GM23338 (cell line): Measurements from ENCODE around the gene C22orf15. TPM values are rescaled to one million over a fixed set of nuclear protein-coding genes. Genes with fewer than 3 reads are reported as not detected.
A peak's percentile ranks its signal among the peaks of the same experiment; 100 is the strongest.

Experiments
- ATAC-seq: fragments of 200-7000 bp; cut with Tn5 transposase; 3 replicates; pipeline ENCODE4 v1.9.1; 2020
- DNase-seq: peaks from one replicate; pipeline ENCODE4 v3.0.0-alpha.2; 2015; ENCODE audit warnings: low spot score
- H2AFZ ChIP-seq: fragments of 200-600 bp; sonication (generic); 2 replicates; pipeline ENCODE4 v1.8.0; 2016; ENCODE audit warnings: antibody characterized with exemption, mild to moderate bottlenecking, moderate library complexity
- H3F3A ChIP-seq: fragments of 200-600 bp; sonication (generic); replicated peaks from 2 replicates; pipeline ENCODE4 v1.8.0; 2017; ENCODE audit warnings: antibody characterized with exemption, mixed run types, low read depth
- H3K27ac ChIP-seq: fragments of 200-600 bp; sonication (generic); 2 replicates; pipeline ENCODE4 v1.6.1; 2016; ENCODE audit warnings: low read depth
- H3K27me3 ChIP-seq: fragments of 200-600 bp; sonication (generic); 2 replicates; pipeline ENCODE4 v1.8.0; 2016; ENCODE audit warnings: mild to moderate bottlenecking, mixed run types, moderate library complexity; ENCODE audit not compliant: insufficient read depth
- H3K36me3 ChIP-seq: fragments of 200-600 bp; sonication (generic); 2 replicates; pipeline ENCODE4 v1.8.0; 2016; ENCODE audit warnings: mild to moderate bottlenecking; ENCODE audit not compliant: insufficient read depth
- H3K4me1 ChIP-seq: fragments of 200-600 bp; sonication (generic); 2 replicates; pipeline ENCODE4 v1.8.0; 2016; ENCODE audit warnings: mild to moderate bottlenecking, moderate library complexity; ENCODE audit not compliant: insufficient read depth
- H3K4me2 ChIP-seq: fragments of 200-600 bp; sonication (generic); 2 replicates; pipeline ENCODE4 v1.7.1; 2017; ENCODE audit warnings: mixed run types
- H3K4me3 ChIP-seq: fragments of 200-600 bp; sonication (generic); 2 replicates; pipeline ENCODE4 v1.6.1; 2016; ENCODE audit warnings: mixed run types
- H3K79me2 ChIP-seq: fragments of 200-600 bp; sonication (generic); replicated peaks from 2 replicates; pipeline ENCODE4 v1.8.0; 2017; ENCODE audit warnings: mild to moderate bottlenecking; ENCODE audit not compliant: insufficient read depth
- H3K9me2 ChIP-seq: fragments of 200-600 bp; sonication (generic); 2 replicates; pipeline ENCODE4 v1.8.0; 2017; ENCODE audit not compliant: insufficient read depth
- H4K20me1 ChIP-seq: fragments of 200-600 bp; sonication (generic); replicated peaks from 2 replicates; pipeline ENCODE4 v1.8.0; 2017; ENCODE audit warnings: mild to moderate bottlenecking; ENCODE audit not compliant: insufficient read depth
- H3K27ac Mint-ChIP-seq: 2 replicates; pipeline ENCODE4 v1.8.0; 2020; ENCODE audit warnings: inconsistent platforms, mild to moderate bottlenecking, moderate library complexity, mixed read lengths
- H3K27me3 Mint-ChIP-seq: 3 replicates; pipeline ENCODE4 v1.8.0; 2022; ENCODE audit warnings: low read depth, mild to moderate bottlenecking, moderate library complexity, mixed read lengths, inconsistent platforms; ENCODE audit not compliant: insufficient read depth, poor library complexity
- H3K36me3 Mint-ChIP-seq: 3 replicates; pipeline ENCODE4 v1.8.0; 2021; ENCODE audit warnings: low read depth, mild to moderate bottlenecking, inconsistent platforms, moderate library complexity, mixed read lengths
- H3K4me1 Mint-ChIP-seq: 3 replicates; pipeline ENCODE4 v1.8.0; 2020; ENCODE audit warnings: mild to moderate bottlenecking, inconsistent platforms, mixed read lengths
- H3K4me3 Mint-ChIP-seq: 3 replicates; pipeline ENCODE4 v1.8.0; 2021; ENCODE audit warnings: moderate library complexity, mild to moderate bottlenecking, inconsistent platforms, mixed read lengths
- H3K9me3 Mint-ChIP-seq: 3 replicates; pipeline ENCODE4 v1.8.0; 2020; ENCODE audit warnings: moderate library complexity, mild to moderate bottlenecking, inconsistent platforms, mixed read lengths
- ETS1 ChIP-seq: IDR thresholded peaks from 2 replicates; pipeline ENCODE4 v1.6.1; 2016; ENCODE audit warnings: antibody characterized with exemption
- EZH2phosphoT487 ChIP-seq: fragments of 200-600 bp; sonication (generic); IDR thresholded peaks from one replicate; pipeline ENCODE4 v1.8.1; 2018; ENCODE audit warnings: antibody characterized with exemption; ENCODE audit not compliant: unreplicated experiment
- NANOG ChIP-seq: IDR thresholded peaks from 2 replicates; pipeline ENCODE4 v1.6.1; 2016; ENCODE audit warnings: antibody characterized with exemption, borderline replicate concordance
- POLR2AphosphoS5 ChIP-seq: IDR thresholded peaks from 2 replicates; pipeline ENCODE4 v1.6.1; 2016; ENCODE audit warnings: antibody characterized with exemption, low read depth
- ZNF114 ChIP-seq: fragments of 250-450 bp; sonication (Bioruptor Pico); IDR thresholded peaks from 2 replicates; pipeline ENCODE4 v1.5.0; 2020; ENCODE audit warnings: mild to moderate bottlenecking, moderate library complexity
- ZNF331 ChIP-seq: fragments of 250-450 bp; sonication (Bioruptor Pico); IDR thresholded peaks from 2 replicates; pipeline ENCODE4 v1.5.0; 2020; ENCODE audit warnings: low read depth, mild to moderate bottlenecking, moderate library complexity
- long read RNA-seq: library from polyadenylated mRNA; unstranded; transcript quantifications from one replicate; pipeline ENCODE4 v2.0.0, GENCODE V29; 2020; ENCODE audit not compliant: unreplicated experiment
- polyA plus RNA-seq: library from polyadenylated mRNA; unstranded; fragments of >200 nt; fragmentation: Nextera tagmentation; extraction: Ambion mirVana; gene quantifications from 2 replicates; pipeline ENCODE4 v1.2.1, GENCODE V29; 2016
- total RNA-seq: library from RNA; depleted of rRNA; stranded (reverse); fragments of >200 nt; shearing (Covaris generic); gene quantifications from 2 replicates; pipeline ENCODE4 v1.2.3, GENCODE V29; 2014; rRNA removed

The C22orf15 gene, protein sequence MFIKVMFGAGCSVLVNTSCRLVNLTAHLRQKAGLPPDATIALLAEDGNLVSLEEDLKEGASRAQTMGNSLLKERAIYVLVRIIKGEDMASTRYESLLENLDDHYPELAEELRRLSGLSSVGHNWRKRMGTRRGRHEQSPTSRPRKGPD
- 3.6 and 5.7 TPM in 2 replicates for total RNA-seq
- polyA plus RNA-seq = 9.3 and 10.1 TPM in 2 replicates
- long read RNA-seq, partial matches to known transcripts = 0 of 2 reads
- long read RNA-seq, other reads (novel, unspliced or antisense) = 1 of 2 reads

- H3K4me1 ChIP-seq = peaks cover 25% of the 10 kb centered on the region
- DNase-seq (peak; percentile 91), ATAC-seq (peak; percentile 45)
- H3K4me2 ChIP-seq = peak within 1 kb of the TSS; percentile 89
- H3K36me3 ChIP-seq = no peaks in the 10 kb centered on the region; the same call in 1 of the 2 replicates
- peak within 1 kb of the TSS; percentile 55; the same call in 1 of the 2 replicates for H3K27ac ChIP-seq
- H3K4me3 Mint-ChIP-seq = peak within 1 kb of the TSS; percentile 59
- H3F3A ChIP-seq = 0 out of 2 replicates have a peak, but pooled peaks cover 3% of the 10 kb centered on the region
- H3K9me2 ChIP-seq = no peaks in the 10 kb centered on the region
- TF ChIP-seq ZNF114 (CRISPR knock-in tag) (no peak), ETS1 (peak; percentile 20; the same call in 1 of the 2 replicates), NANOG (no peak), POLR2AphosphoS5 (peak; percentile 44)
- H2AFZ ChIP-seq = no peak within 1 kb of the TSS
- H3K4me1 Mint-ChIP-seq = peaks cover 36% of the 10 kb centered on the region
- peaks cover 14% of the 10 kb centered on the region for H3K27me3 Mint-ChIP-seq
- H3K36me3 Mint-ChIP-seq = peaks cover 14% of the 10 kb centered on the region
- no peaks in the 10 kb centered on the region for H3K27me3 ChIP-seq
- peak within 1 kb of the TSS; percentile 44; the same call in 1 of the 2 replicates for H3K27ac Mint-ChIP-seq
- H3K4me3 ChIP-seq = peak within 1 kb of the TSS; percentile 56
- no peaks in the 10 kb centered on the region for H4K20me1 ChIP-seq
- no peaks in the 10 kb centered on the region for H3K79me2 ChIP-seq
- H3K9me3 Mint-ChIP-seq = no peaks in the 10 kb centered on the region
These were observed at the start of gene C22orf15 for GRCh38 chr22:23762842-23763578. Gene C22orf15 (plus strand): TSS chr22:23762990. CDS start chr22:23763307, 317 bp downstream.

DNA sequence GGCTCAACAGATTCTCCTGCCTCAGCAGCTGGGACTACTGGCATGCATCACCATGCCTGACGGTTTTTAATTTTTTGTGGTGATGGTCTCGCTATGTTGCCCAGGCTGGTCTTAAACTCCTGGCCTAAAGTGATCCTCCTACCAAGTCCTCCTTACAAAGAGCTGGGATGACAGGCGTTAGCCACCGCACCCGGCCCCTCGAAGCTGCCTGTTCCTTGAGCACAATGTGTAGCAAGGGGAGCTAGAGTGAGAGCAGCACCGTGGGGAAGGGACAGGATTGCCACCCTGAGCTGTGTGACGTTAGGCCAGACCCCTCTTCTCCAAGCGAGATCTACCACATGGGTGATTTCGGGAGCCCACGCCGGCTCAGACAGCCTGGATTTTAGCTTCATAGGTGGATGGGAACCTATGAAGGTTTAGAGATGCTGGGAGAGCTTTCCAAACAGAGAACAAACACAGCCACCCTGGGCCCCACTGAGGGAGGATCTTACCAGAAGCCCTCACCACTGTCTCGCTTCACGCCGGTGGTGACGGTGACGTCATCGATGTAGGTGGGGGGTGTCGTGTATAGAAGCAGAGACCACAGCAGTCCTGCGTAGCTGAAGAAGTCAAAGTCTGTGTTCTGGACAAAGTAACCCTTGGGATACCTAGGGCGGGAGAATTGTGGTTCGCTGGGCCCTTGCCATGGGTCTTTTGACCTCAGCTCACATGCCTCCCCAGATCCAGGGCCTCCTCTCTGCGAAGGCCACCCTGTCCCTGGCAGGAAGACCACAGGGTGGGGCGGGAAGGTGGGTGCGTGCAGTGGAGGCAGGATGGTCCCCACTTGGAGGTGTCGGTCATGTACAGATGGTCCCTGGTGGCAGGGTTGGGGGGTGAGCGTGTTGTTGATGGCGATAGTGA is 48.8 kb upstream of the C22orf15 start:
- Histone ChIP-seq H3K27me3 (no peaks in the 10 kb centered on the region), H2AFZ (no peak overlapping the region), H3K79me2 (peaks cover 10% of the 10 kb centered on the region), H3K36me3 (peaks cover 22% of the 10 kb centered on the region), H3K4me1 (peaks cover 7% of the 10 kb centered on the region; the same call in 1 of the 2 replicates), H3K4me3 (no peak overlapping the region), H4K20me1 (peaks cover 13% of the 10 kb centered on the region), H3K27ac (no peak overlapping the region), H3K9me2 (no peaks in the 10 kb centered on the region), H3F3A (0 out of 2 replicates have a peak, but pooled peaks cover 3% of the 10 kb centered on the region), H3K4me2 (no peak overlapping the region)
- peaks cover 4% of the 10 kb centered on the region; the same call in 2 of the 3 replicates for H3K4me1 Mint-ChIP-seq
- DNase-seq (no peak), ATAC-seq (no peak)
- peaks cover 40% of the 10 kb centered on the region for H3K36me3 Mint-ChIP-seq
- no peak for TF ChIP-seq EZH2phosphoT487
- TF ChIP-seq ZNF331 (CRISPR knock-in tag) = no peak
- TF ChIP-seq POLR2AphosphoS5 = no peak
- no peak overlapping the region for H3K27ac Mint-ChIP-seq
- H3K4me3 Mint-ChIP-seq = no peak overlapping the region
- H3K27me3 Mint-ChIP-seq = no peaks in the 10 kb centered on the region
- H3K9me3 Mint-ChIP-seq = no peaks in the 10 kb centered on the region
